Endothelial cell of umbilical vein (primary cell): Measurements from ENCODE around the gene TPRG1L. TPM values are rescaled to one million over a fixed set of nuclear protein-coding genes. Genes with fewer than 3 reads are reported as not detected.

ENCODE experiments used
- BruUV-seq: library from RNA; stranded (reverse); fragments of 400-500 nt; replicated peaks from 2 replicates; lab custom pipeline; 2021; lab: Mats Ljungman, UMichigan
- CTCF ChIA-PET: fragments of 300-600, 350-600 bp; sonication (Branson Sonifier 250); formaldehyde crosslinking; loops from one replicate; lab custom pipeline; 2021; ENCODE audit warnings: antibody characterized with exemption, inconsistent platforms; lab: Charles Lee
- POLR2A ChIA-PET: fragments of 300-600, 350-600 bp; sonication (Branson Sonifier 250); formaldehyde crosslinking; loops from one replicate; lab custom pipeline; 2021; ENCODE audit warnings: antibody characterized with exemption, inconsistent platforms; lab: Charles Lee
- DNase-seq: peaks from one replicate; pipeline ENCODE4 v3.0.0-alpha.2; 2011; ENCODE audit warnings: low read depth, low spot score
- FAIRE-seq: peaks from 2 replicates; lab custom pipeline; 2011; peaks lifted over from hg19 to GRCh38; lab: Jason Lieb, UNC
- H2AFZ ChIP-seq: 2 replicates; pipeline ENCODE4 v1.6.0; 2012; ENCODE audit warnings: low read depth, low read length, control low read depth, inconsistent platforms
- H3K27ac ChIP-seq: 2 replicates; pipeline ENCODE4 v1.5.1; 2011; ENCODE audit warnings: low read depth, mild to moderate bottlenecking, control low read depth, low read length, moderate library complexity; ENCODE audit not compliant: insufficient read depth
- H3K27me3 ChIP-seq, 2 experiments: 2 replicates each; pipeline versions ENCODE4 v1.6.0 to v1.6.1; 2011; ENCODE audit warnings: low read length in 2 of 2, mixed read lengths in 1 of 2; ENCODE audit not compliant: control insufficient read depth in 2 of 2, insufficient read depth in 2 of 2
- H3K36me3 ChIP-seq, 2 experiments: 2 replicates in 1 of 2; 3 replicates in 1 of 2; pipeline ENCODE4 v1.5.1; 2011; ENCODE audit warnings: low read length in 2 of 2, mild to moderate bottlenecking in 1 of 2, moderate library complexity in 1 of 2; ENCODE audit not compliant: control insufficient read depth in 2 of 2, insufficient read depth in 2 of 2; ENCODE audit errors: extremely low read depth in 1 of 2
- H3K4me1 ChIP-seq: 3 replicates; pipeline ENCODE4 v1.5.1; 2011; ENCODE audit warnings: mild to moderate bottlenecking, low read length; ENCODE audit not compliant: control insufficient read depth, insufficient read depth; ENCODE audit errors: extremely low read depth
- H3K4me2 ChIP-seq: 2 replicates; pipeline ENCODE4 v1.6.1; 2011; ENCODE audit warnings: low read length, control low read depth, mixed read lengths; ENCODE audit not compliant: insufficient read depth
- H3K4me3 ChIP-seq, 3 experiments: fragments of 200-600 bp in 1 of 3; sonication (generic), shearing (Covaris generic) in 1 of 3; replicated peaks in 1 of 3; 2 replicates each; pipeline ENCODE4 v1.5.1; 2011 to 2016; ENCODE audit warnings: control low read depth in 3 of 3, low read length in 3 of 3, mild to moderate bottlenecking in 2 of 3, inconsistent platforms in 1 of 3, low read depth in 1 of 3, moderate library complexity in 1 of 3; ENCODE audit not compliant: insufficient read depth in 1 of 3
- H3K79me2 ChIP-seq: 2 replicates; pipeline ENCODE4 v1.6.0; 2012; ENCODE audit warnings: low read length, inconsistent platforms; ENCODE audit not compliant: control insufficient read depth, insufficient read depth
- H3K9ac ChIP-seq: replicated peaks from 2 replicates; pipeline ENCODE3; 2011; ENCODE audit warnings: low read length, control low read depth; ENCODE audit not compliant: insufficient read depth; ENCODE audit errors: extremely low read depth
- H3K9me1 ChIP-seq: replicated peaks from 3 replicates; pipeline ENCODE4 v1.6.0; 2011; ENCODE audit warnings: mild to moderate bottlenecking, low read length; ENCODE audit not compliant: control insufficient read depth, insufficient read depth; ENCODE audit errors: extremely low read depth
- H3K9me3 ChIP-seq: replicated peaks from 2 replicates; pipeline ENCODE4 v1.5.1; 2012; ENCODE audit warnings: low read length, inconsistent platforms; ENCODE audit not compliant: control insufficient read depth, insufficient read depth
- H4K20me1 ChIP-seq: replicated peaks from 2 replicates; pipeline ENCODE3; 2011; ENCODE audit warnings: mild to moderate bottlenecking, low read length; ENCODE audit not compliant: control insufficient read depth, insufficient read depth; ENCODE audit errors: extremely low read depth
- CTCF ChIP-seq, 2 donors: IDR thresholded peaks; 1 replicate in 1 of 2; 2 replicates in 1 of 2; pipeline ENCODE4 v1.5.1; 2011; ENCODE audit warnings: low read length in 2 of 2, mild to moderate bottlenecking in 2 of 2, moderate library complexity in 2 of 2, control low read depth in 1 of 2, inconsistent platforms in 1 of 2, low read depth in 1 of 2; ENCODE audit not compliant: insufficient read depth in 1 of 2; ENCODE audit errors: extremely low read depth in 1 of 2
- MYC ChIP-seq: IDR thresholded peaks from one replicate; pipeline ENCODE4 v1.6.1; 2011; ENCODE audit warnings: mild to moderate bottlenecking, low read depth, low read length
- POLR2AphosphoS5 ChIP-seq: IDR thresholded peaks from 2 replicates; pipeline ENCODE4 v1.6.1; 2012; ENCODE audit warnings: low read depth, mild to moderate bottlenecking, control low read depth, low read length, moderate library complexity; ENCODE audit not compliant: insufficient read depth
- dilution Hi-C: fragments of 300-500 bp; cut with MboI; formaldehyde crosslinking; loops from one replicate; pipeline ENCODE4 v1.15.0; 2019; ENCODE audit warnings: low sequenced_read_pairs; ENCODE audit not compliant: extremely low pct_ligation_motif_present
- intact Hi-C: fragments of 100-400 bp; cut with micrococcal nuclease; formaldehyde crosslinking; loops from one replicate; pipeline ENCODE4 v1.10.0; 2022
- polyA plus RNA-seq, 4 experiments: library from polyadenylated mRNA; depleted of rRNA in 3 of 4; stranded (reverse) in 3 of 4; unstranded in 1 of 4; fragments of >200 nt; gene quantifications; 2 replicates each; pipeline versions ENCODE4 v1.2.1 to v1.2.3, GENCODE V29; 2011 to 2012; ENCODE audit warnings: missing spikeins in 1 of 4
- total RNA-seq: library from RNA; stranded (reverse); gene quantifications from 2 replicates; pipeline ENCODE4 v1.2.3, GENCODE V29; 2021

The TPRG1L gene
- total and polyA plus RNA-seq, 2 donors (not counting 3 experiments of a cell fraction or from before 2014, with no cell fraction given) = 52.3 to 53.8 TPM

DNA sequence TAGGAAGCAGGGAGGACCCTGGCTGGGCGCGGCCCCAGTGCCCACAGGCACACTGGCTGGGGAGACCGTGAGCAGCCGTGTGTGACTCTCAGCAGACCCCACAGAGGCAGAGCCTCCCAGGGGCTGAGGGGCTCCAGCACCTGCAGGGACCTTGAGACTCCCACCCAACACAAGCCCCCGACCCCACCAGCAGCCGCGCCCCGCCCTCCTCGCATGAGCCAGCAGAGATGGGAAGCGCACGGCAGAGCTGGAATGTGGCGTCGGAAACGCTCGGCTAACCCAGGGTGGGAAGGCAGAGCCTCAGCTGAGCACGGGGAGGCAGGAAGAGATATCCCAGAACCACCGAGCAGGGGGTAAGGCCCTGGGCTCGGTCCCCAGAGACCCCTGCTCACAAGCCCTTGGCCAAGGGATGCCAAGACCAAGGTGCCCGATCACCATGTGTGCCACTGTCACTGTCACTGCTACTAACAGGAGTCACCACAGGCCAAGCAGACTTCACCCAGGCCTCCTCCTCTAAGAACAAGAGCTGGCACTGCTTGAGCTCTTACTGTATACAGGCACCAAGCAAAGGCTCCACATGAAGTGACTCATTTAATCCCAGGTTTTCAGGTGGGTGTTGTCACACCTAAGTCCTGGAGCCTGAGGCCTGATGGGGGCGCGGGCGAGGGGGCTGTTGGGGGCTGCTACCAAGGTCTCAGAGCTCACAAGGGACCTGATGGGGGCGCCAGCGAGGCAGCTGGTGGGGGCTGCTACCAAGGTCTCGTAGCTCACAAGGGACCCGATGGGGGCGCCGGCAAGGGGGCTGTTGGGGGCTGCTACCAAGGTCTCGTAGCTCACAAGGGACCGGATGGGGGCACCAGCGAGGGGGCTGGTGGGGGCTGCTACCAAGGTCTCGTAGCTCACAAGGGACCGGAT is 33.6 kb upstream of the TPRG1L start:
- dilution Hi-C loops = no loop called here
- Histone ChIP-seq H3K79me2 (no peaks in the 10 kb centered on the region), H3K9ac (no peak overlapping the region), H3K4me2 (peak overlapping the region; percentile 8), H3K9me3 (no peaks in the 10 kb centered on the region), H2AFZ (peak overlapping the region; percentile 54), H3K27ac (peak overlapping the region; percentile 36), H3K27me3 (no peaks in the 10 kb centered on the region), H3K4me3 (no peak overlapping the region), H3K36me3 (no peaks in the 10 kb centered on the region), H3K4me1 (peaks cover 20% of the 10 kb centered on the region), H4K20me1 (no peaks in the 10 kb centered on the region), H3K9me1 (no peaks in the 10 kb centered on the region)
- intact Hi-C loops = loop anchor here (1.0 kb wide), 3 partner anchors 20 to 100 kb away; partner anchors contain the start of gene MEGF6
- ChIA-PET CTCF (interaction anchor here (0.8 to 6.2 kb wide), 9 partner anchors 9 to 138 kb away, joined by 3 to 139 read pairs (median 4); partner anchors contain the start of gene MEGF6), POLR2A (interaction anchor here (1.2 kb wide), 1 partner anchor 19 kb away, joined by 3 read pairs; the partner anchor contains the start of gene MEGF6)
- no TSS peak for BruUV-seq
- TF ChIP-seq CTCF (IDR thresholded peaks at IDR 0.05; ENCODE audit: extremely low read depth in 1 of 2, insufficient read depth in 1 of 2, low read depth in 1 of 2, low read length in 2 of 2) = peak in 1 of 2 donors; percentile 8
- no peak for TF ChIP-seq POLR2AphosphoS5
- TF ChIP-seq MYC = no peak
- DNase-seq (no peak), FAIRE-seq (peak; percentile 76)
